NCI-H226 (cell line): ENCODE measurements around the gene SOCS6.
"Not testable (repeated sequence)": the region's sequence is repeated elsewhere in the genome, so short reads cannot be mapped to it uniquely, and the experiment has no call there.

Experiments
- DNase-seq: peaks from one replicate; pipeline ENCODE4 v3.0.0-alpha.2; 2015

The SOCS6 gene

GRCh38 chr18:70362258-70362657 lies 73.4 kb downstream of the SOCS6 start:
- DNase-seq: no peak

GRCh38 chr18:70363861-70364260 lies 75.0 kb downstream of the SOCS6 start:
- peak; percentile 33 for DNase-seq

GRCh38 chr18:70365361-70365760 lies 76.5 kb downstream of the SOCS6 start:
- DNase-seq: no peak

GRCh38 chr18:70366174-70366573 lies 77.3 kb downstream of the SOCS6 start:
- DNase-seq: peak; percentile 5

- no peak for DNase-seq
Measured at GRCh38 chr18:70366670-70367069, 77.8 kb downstream of the SOCS6 start.

- DNase-seq: not testable (repeated sequence)
Measured at GRCh38 chr18:70367344-70367743, 78.5 kb downstream of the SOCS6 start.

GRCh38 chr18:70368903-70369302 lies 80.1 kb downstream of the SOCS6 start:
- no peak for DNase-seq

- no peak for DNase-seq
Measured at GRCh38 chr18:70370762-70371733, 82.2 kb downstream of the SOCS6 start.

GRCh38 chr18:70371908-70372307 lies 83.1 kb downstream of the SOCS6 start:
- DNase-seq: no peak

- no peak for DNase-seq
Measured at GRCh38 chr18:70372450-70373041, 83.7 kb downstream of the SOCS6 start.

- DNase-seq: no peak
Measured at GRCh38 chr18:70373042-70373519, 84.2 kb downstream of the SOCS6 start.

- no peak for DNase-seq
Measured at GRCh38 chr18:70374154-70374553, 85.3 kb downstream of the SOCS6 start.

- DNase-seq: no peak
Measured at GRCh38 chr18:70376137-70376913, 87.5 kb downstream of the SOCS6 start.

- DNase-seq: no peak
Measured at GRCh38 chr18:70376914-70377258, 88.0 kb downstream of the SOCS6 start.

- DNase-seq: peak; percentile 66
Measured at GRCh38 chr18:70377317-70377799, 88.5 kb downstream of the SOCS6 start.

- DNase-seq: no peak
Measured at GRCh38 chr18:70377857-70378701, 89.2 kb downstream of the SOCS6 start.
